Thyroid gland (tissue), 4 donors: Measurements from ENCODE around the gene WFDC1. TPM values are rescaled to one million over a fixed set of nuclear protein-coding genes. Genes with fewer than 3 reads are reported as not detected.

Experiments
- DNase-seq, 2 donors: peaks; one replicate each; pipeline ENCODE4 v3.0.0-alpha.2; 2019
- H3K27ac ChIP-seq, 3 donors: fragments of 200-600 bp; sonication (generic); 1 replicate in 2 of 3; 2 replicates in 1 of 3; pipeline ENCODE4 v1.5.1; 2016 to 2019; ENCODE audit warnings: mild to moderate bottlenecking in 1 of 3, moderate library complexity in 1 of 3
- H3K27me3 ChIP-seq: fragments of 200-600 bp; sonication (generic); one replicate; pipeline ENCODE4 v1.5.1; 2019
- H3K36me3 ChIP-seq, 2 donors: fragments of 200-600 bp; sonication (generic); one replicate each; pipeline ENCODE4 v1.5.1; 2016 to 2019
- H3K4me1 ChIP-seq, 2 donors: fragments of 200-600 bp; sonication (generic); one replicate each; pipeline ENCODE4 v1.5.1; 2017 to 2019
- H3K4me3 ChIP-seq, 3 donors: fragments of 200-600 bp; sonication (generic); replicated peaks in 1 of 3; 1 replicate in 2 of 3; 2 replicates in 1 of 3; pipeline ENCODE4 v1.5.1; 2016; ENCODE audit warnings: mild to moderate bottlenecking in 1 of 3
- H3K9me3 ChIP-seq: fragments of 200-600 bp; sonication (generic); one replicate; pipeline ENCODE4 v1.5.1; 2017
- POLR2A ChIP-seq, 2 donors: fragments of 450-650 bp; IDR thresholded peaks; one replicate each; pipeline ENCODE4 v1.6.1; 2017; ENCODE audit warnings: antibody characterized with exemption in 2 of 2, mild to moderate bottlenecking in 2 of 2, moderate library complexity in 1 of 2
- WGBS, 2 donors: methylation state at CpG; one replicate each; pipeline ENCODE4 v1.1.5; 2017; 5-methylcytosine and 5-hydroxymethylcytosine counted together
- intact Hi-C: fragments of 100-400 bp; cut with DNase I; formaldehyde crosslinking; loops from one replicate; pipeline ENCODE4 v1.15.1; 2023
- total RNA-seq, 4 donors: library from RNA; depleted of rRNA; stranded (reverse); fragments of >200 nt; gene quantifications; one replicate each; pipeline ENCODE4 v1.2.3, GENCODE V29; 2016
- TF ChIP-seq, protein P1 (sequence below), 6 experiments: fragments of 200-600 bp in 3 of 6; fragments of 450-650 bp in 3 of 6; sonication (generic) in 3 of 6; IDR thresholded peaks; one replicate each; pipeline ENCODE4 v1.5.1; 2016 to 2019; ENCODE audit warnings: antibody characterized with exemption in 6 of 6, mild to moderate bottlenecking in 2 of 6, inconsistent platforms in 1 of 6, moderate library complexity in 1 of 6

Gene WFDC1, protein sequence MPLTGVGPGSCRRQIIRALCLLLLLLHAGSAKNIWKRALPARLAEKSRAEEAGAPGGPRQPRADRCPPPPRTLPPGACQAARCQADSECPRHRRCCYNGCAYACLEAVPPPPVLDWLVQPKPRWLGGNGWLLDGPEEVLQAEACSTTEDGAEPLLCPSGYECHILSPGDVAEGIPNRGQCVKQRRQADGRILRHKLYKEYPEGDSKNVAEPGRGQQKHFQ
- total RNA-seq, result 1 to 10 TPM in 3 of 4 donors, not detected in 1; 1.3 to 2.1 (median 1.6) TPM

GRCh38 chr16:84294531-84295142 is at the start of gene WFDC1:
TSS of gene WFDC1 (plus strand) at chr16:84294878. CDS start at chr16:84294972, 94 bp downstream.
- Histone ChIP-seq H3K27me3 (no peaks in the 10 kb centered on the region), H3K27ac (no peak within 1 kb of the TSS), H3K9me3 (no peaks in the 10 kb centered on the region), H3K36me3 (no peaks in the 10 kb centered on the region), H3K4me1 (peaks cover 12 to 13% of the 10 kb centered on the region in 2 donors), H3K4me3 (peak within 1 kb of the TSS in 2 of 3 donors; percentile 4 to 13)
- peak; percentile 35 to 45 for DNase-seq
- 3 to 6% methylated on average over 7 to 9 of the region's 29 CpGs for WGBS, 2 donors
- TF ChIP-seq, protein P1, sequence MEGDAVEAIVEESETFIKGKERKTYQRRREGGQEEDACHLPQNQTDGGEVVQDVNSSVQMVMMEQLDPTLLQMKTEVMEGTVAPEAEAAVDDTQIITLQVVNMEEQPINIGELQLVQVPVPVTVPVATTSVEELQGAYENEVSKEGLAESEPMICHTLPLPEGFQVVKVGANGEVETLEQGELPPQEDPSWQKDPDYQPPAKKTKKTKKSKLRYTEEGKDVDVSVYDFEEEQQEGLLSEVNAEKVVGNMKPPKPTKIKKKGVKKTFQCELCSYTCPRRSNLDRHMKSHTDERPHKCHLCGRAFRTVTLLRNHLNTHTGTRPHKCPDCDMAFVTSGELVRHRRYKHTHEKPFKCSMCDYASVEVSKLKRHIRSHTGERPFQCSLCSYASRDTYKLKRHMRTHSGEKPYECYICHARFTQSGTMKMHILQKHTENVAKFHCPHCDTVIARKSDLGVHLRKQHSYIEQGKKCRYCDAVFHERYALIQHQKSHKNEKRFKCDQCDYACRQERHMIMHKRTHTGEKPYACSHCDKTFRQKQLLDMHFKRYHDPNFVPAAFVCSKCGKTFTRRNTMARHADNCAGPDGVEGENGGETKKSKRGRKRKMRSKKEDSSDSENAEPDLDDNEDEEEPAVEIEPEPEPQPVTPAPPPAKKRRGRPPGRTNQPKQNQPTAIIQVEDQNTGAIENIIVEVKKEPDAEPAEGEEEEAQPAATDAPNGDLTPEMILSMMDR (IDR thresholded peaks at IDR 0.05), result no peak
- TF ChIP-seq POLR2A (IDR thresholded peaks at IDR 0.05), result no peak
- intact Hi-C loops, result no loop called here

GRCh38 chr16:84245956-84246678 is 48.6 kb upstream of the WFDC1 start:
- DNase-seq, result no peak
- WGBS, 2 donors, result 90% methylated on average over 10 of the region's 10 CpGs
- no peaks in the 10 kb centered on the region for H3K27me3 ChIP-seq
- no peak overlapping the region for H3K4me3 ChIP-seq
- H3K9me3 ChIP-seq, result no peaks in the 10 kb centered on the region
- no peak for TF ChIP-seq POLR2A (IDR thresholded peaks at IDR 0.05)
- TF ChIP-seq, protein P1 (IDR thresholded peaks at IDR 0.05), result no peak
- intact Hi-C loops, result no loop called here
- H3K27ac ChIP-seq, result no peak overlapping the region
- H3K36me3 ChIP-seq, result no peaks in the 10 kb centered on the region
- H3K4me1 ChIP-seq, result no peaks in the 10 kb centered on the region

DNA sequence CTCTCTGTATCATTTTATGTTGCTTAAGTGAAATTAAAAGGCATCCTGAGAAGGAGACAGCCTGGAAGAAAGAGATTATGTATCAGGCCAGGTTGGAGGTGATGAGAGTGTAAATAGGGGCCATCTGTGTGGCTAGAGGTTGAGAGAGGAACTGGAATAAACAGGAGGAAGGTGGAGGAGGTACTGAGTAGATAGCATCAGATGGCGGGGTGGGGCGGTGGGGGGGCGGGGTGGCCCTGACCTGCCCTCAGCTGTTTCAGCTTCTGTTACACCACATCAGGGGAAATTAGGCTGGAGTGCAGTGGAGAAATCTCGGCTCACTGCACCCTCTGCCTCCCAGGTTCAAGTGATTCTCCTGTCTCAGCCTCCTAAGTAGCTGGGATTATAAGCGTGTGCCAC is 48.0 kb upstream of the WFDC1 start:
- TF ChIP-seq, protein P1 (IDR thresholded peaks at IDR 0.05), result no peak
- TF ChIP-seq POLR2A (IDR thresholded peaks at IDR 0.05), result no peak
- 85 to 93% methylated on average over 5 of the region's 5 CpGs for WGBS, 2 donors
- no peaks in the 10 kb centered on the region for H3K4me1 ChIP-seq

GRCh38 chr16:84247331-84247730 is 47.3 kb upstream of the WFDC1 start:
- H3K27me3 ChIP-seq, result no peaks in the 10 kb centered on the region
- no peak overlapping the region for H3K4me3 ChIP-seq
- no peak overlapping the region for H3K27ac ChIP-seq
- H3K36me3 ChIP-seq, result no peaks in the 10 kb centered on the region
- no peaks in the 10 kb centered on the region for H3K4me1 ChIP-seq
- intact Hi-C loops, result no loop called here
- no peak for TF ChIP-seq POLR2A (IDR thresholded peaks at IDR 0.05)
- TF ChIP-seq, protein P1 (IDR thresholded peaks at IDR 0.05), result no peak
- H3K9me3 ChIP-seq, result no peaks in the 10 kb centered on the region
- DNase-seq, result no peak
- 88 to 91% methylated on average over 6 of the region's 6 CpGs for WGBS, 2 donors

More for the DNA sequence above, 48.0 kb upstream of the WFDC1 start:
- H3K36me3 ChIP-seq, result no peaks in the 10 kb centered on the region
- H3K27ac ChIP-seq, result no peak overlapping the region
- no peaks in the 10 kb centered on the region for H3K27me3 ChIP-seq
- H3K9me3 ChIP-seq, result no peaks in the 10 kb centered on the region
- intact Hi-C loops, result no loop called here
- no peak overlapping the region for H3K4me3 ChIP-seq
- no peak for DNase-seq

- H3K4me1 ChIP-seq, result no peaks in the 10 kb centered on the region
- 94 to 98% methylated on average over 5 of the region's 5 CpGs for WGBS, 2 donors
- no peak for DNase-seq
- H3K9me3 ChIP-seq, result no peaks in the 10 kb centered on the region
- H3K27me3 ChIP-seq, result no peaks in the 10 kb centered on the region
- intact Hi-C loops, result no loop called here
- no peak overlapping the region for H3K27ac ChIP-seq
- no peak overlapping the region for H3K4me3 ChIP-seq
- no peaks in the 10 kb centered on the region for H3K36me3 ChIP-seq
- TF ChIP-seq POLR2A (IDR thresholded peaks at IDR 0.05), result no peak
- TF ChIP-seq, protein P1 (IDR thresholded peaks at IDR 0.05), result no peak
Observed at GRCh38 chr16:84247844-84248243, 46.8 kb upstream of the WFDC1 start.
